ENCODE results near the gene DNAH5.

DNA sequence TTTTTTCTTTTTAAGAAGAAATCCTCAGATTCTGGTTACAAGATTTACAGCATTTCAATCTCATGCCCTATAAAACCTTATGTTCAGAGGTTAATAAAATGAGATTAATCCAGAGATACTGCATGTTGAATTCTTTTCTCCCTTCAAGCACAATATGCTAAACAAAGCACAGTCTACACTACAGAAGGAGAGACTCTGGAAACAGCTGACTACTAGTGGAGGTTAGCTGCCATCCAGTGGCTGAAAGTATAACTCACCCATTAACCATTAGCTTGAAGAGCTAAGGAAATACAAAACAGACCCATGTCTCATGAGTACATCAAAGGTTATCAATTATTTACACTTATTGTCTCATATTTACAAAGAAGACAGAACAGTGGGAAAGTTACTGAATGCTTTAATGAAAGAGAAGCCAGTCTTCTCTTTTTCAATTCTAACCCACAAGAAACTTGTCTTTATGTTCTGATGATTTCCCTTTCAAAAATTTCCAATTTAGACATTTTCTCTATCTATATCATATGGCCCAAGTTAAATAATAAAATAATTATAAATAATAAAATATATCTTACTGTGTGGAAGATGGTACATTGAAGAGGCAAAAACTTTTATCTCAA, 12.7 kb upstream of the DNAH5 start:
- TF ChIP-seq, protein P1, sequence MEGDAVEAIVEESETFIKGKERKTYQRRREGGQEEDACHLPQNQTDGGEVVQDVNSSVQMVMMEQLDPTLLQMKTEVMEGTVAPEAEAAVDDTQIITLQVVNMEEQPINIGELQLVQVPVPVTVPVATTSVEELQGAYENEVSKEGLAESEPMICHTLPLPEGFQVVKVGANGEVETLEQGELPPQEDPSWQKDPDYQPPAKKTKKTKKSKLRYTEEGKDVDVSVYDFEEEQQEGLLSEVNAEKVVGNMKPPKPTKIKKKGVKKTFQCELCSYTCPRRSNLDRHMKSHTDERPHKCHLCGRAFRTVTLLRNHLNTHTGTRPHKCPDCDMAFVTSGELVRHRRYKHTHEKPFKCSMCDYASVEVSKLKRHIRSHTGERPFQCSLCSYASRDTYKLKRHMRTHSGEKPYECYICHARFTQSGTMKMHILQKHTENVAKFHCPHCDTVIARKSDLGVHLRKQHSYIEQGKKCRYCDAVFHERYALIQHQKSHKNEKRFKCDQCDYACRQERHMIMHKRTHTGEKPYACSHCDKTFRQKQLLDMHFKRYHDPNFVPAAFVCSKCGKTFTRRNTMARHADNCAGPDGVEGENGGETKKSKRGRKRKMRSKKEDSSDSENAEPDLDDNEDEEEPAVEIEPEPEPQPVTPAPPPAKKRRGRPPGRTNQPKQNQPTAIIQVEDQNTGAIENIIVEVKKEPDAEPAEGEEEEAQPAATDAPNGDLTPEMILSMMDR (IDR thresholded peaks at IDR 0.05 in 8 of 11, conservative IDR thresholded peaks at IDR 0.05 in 3 of 11), result peak in 3 of 11 experiments; percentile 6 to 29 (median 23)
- no peak for TF ChIP-seq POLR2A (IDR thresholded peaks at IDR 0.05)
